Nephron (organoid): ENCODE results near the gene ACSL1.

Source experiments
- H3K27ac Mint-ChIP-seq, 3 experiments: 2 replicates each; pipeline ENCODE4 v1.8.0; 2020; ENCODE audit warnings: mixed read lengths in 3 of 3, mild to moderate bottlenecking in 2 of 3, moderate library complexity in 1 of 3
- H3K27me3 Mint-ChIP-seq: 2 replicates; pipeline ENCODE4 v1.8.0; 2021; ENCODE audit warnings: low read depth, mild to moderate bottlenecking, moderate library complexity, mixed read lengths
- H3K36me3 Mint-ChIP-seq: 2 replicates; pipeline ENCODE4 v1.8.0; 2020; ENCODE audit warnings: low read depth, mixed read lengths
- H3K4me1 Mint-ChIP-seq: 2 replicates; pipeline ENCODE4 v1.8.0; 2020; ENCODE audit warnings: mixed read lengths
- H3K4me3 Mint-ChIP-seq, 3 experiments: 2 replicates each; pipeline ENCODE4 v1.8.0; 2020; ENCODE audit warnings: mild to moderate bottlenecking in 3 of 3, mixed read lengths in 3 of 3, moderate library complexity in 2 of 3
- H3K9me3 Mint-ChIP-seq: 2 replicates; pipeline ENCODE4 v1.8.0; 2020; ENCODE audit warnings: mixed read lengths
- TF ChIP-seq, protein P1 (sequence below), 3 experiments: fragments of 200-600 bp; sonication (generic); IDR thresholded peaks; one replicate each; pipeline ENCODE4 v1.5.0; 2021; ENCODE audit warnings: antibody characterized with exemption in 3 of 3; ENCODE audit not compliant: unreplicated experiment in 3 of 3

Gene ACSL1

DNA sequence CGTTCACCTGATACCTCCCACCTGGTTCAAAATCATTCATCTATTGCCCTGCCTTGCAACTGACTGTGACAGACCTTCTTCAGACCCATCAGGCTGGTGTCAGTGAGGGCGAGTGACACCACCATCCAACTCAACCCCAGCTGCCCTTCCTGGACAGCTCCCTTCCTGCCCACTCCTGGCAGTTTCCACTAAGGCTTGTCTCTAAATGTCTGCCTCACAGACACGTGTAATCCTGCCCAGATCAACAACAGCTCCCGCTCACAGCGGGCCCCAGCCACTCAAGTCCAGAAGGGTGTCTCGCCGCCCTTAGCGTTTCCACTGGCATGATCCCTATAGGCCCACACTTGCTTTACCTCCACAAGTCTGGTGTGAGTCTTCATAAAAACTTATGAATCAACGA lies 28.9 kb downstream of the ACSL1 start:
- no peak overlapping the region for H3K4me3 Mint-ChIP-seq
- peaks cover 26% of the 10 kb centered on the region for H3K4me1 Mint-ChIP-seq
- H3K27ac Mint-ChIP-seq = no peak overlapping the region
- peaks cover 3% of the 10 kb centered on the region for H3K9me3 Mint-ChIP-seq
- H3K27me3 Mint-ChIP-seq = no peaks in the 10 kb centered on the region
- TF ChIP-seq, protein P1, sequence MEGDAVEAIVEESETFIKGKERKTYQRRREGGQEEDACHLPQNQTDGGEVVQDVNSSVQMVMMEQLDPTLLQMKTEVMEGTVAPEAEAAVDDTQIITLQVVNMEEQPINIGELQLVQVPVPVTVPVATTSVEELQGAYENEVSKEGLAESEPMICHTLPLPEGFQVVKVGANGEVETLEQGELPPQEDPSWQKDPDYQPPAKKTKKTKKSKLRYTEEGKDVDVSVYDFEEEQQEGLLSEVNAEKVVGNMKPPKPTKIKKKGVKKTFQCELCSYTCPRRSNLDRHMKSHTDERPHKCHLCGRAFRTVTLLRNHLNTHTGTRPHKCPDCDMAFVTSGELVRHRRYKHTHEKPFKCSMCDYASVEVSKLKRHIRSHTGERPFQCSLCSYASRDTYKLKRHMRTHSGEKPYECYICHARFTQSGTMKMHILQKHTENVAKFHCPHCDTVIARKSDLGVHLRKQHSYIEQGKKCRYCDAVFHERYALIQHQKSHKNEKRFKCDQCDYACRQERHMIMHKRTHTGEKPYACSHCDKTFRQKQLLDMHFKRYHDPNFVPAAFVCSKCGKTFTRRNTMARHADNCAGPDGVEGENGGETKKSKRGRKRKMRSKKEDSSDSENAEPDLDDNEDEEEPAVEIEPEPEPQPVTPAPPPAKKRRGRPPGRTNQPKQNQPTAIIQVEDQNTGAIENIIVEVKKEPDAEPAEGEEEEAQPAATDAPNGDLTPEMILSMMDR (IDR thresholded peaks at IDR 0.05; ENCODE audit: unreplicated experiment in 3 of 3) = no peak
- H3K36me3 Mint-ChIP-seq = peaks cover 10% of the 10 kb centered on the region

DNA sequence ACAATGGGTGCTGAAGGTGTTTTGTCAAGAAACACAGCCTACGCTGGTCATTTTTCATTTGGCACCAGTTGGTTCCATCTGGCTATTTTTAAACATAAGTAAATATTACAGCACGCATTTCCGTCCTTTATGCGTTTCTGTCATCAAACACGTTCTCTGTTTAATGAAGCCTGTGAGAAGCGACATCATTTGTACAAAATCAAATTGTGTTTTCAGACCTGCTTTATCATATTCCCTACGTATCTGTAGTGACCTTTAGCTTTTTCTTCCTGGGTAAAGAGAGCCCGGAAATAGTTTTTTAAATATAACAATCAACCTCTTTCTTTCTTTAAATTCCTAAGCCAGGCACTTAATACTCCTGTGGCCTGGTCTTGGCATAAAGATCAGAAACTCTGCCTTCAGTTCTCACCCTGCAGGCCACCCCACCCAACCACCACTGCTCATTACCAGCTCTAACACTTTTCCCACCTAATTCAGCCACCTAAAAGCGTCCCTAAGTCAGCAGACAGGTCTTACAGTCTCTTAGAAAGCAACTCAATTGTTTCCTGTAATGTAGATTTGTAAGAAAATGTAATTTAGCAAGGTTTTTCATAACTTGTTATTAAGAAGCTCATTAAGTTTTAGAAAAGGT lies 30.4 kb downstream of the ACSL1 start:
- H3K9me3 Mint-ChIP-seq = peaks cover 3% of the 10 kb centered on the region
- peaks cover 18% of the 10 kb centered on the region for H3K4me1 Mint-ChIP-seq
- H3K27ac Mint-ChIP-seq = no peak overlapping the region
- peaks cover 10% of the 10 kb centered on the region for H3K36me3 Mint-ChIP-seq
- TF ChIP-seq, protein P1 (IDR thresholded peaks at IDR 0.05; ENCODE audit: unreplicated experiment in 3 of 3) = no peak
- H3K4me3 Mint-ChIP-seq = no peak overlapping the region
- H3K27me3 Mint-ChIP-seq = no peaks in the 10 kb centered on the region

DNA sequence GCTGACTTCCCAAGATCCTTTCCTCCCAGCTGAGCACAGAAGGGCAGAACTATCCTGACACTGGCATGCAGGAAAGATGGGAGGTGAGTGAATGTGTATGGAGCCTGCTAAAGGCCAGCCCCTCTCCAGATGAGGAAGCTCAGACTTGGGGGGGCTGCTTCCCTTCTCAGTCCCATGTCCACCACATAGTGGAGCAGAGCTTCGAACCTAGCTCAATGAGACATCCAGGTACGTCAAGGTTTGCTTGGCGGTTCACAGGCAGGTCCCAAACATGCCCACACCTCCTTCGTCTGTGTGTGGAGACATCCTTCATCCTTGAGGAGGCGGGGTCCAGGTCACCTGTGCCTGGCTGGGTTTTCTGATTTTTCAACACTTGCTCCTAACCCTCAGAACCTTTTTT lies 31.3 kb downstream of the ACSL1 start:
- no peaks in the 10 kb centered on the region for H3K27me3 Mint-ChIP-seq
- H3K27ac Mint-ChIP-seq = no peak overlapping the region
- TF ChIP-seq, protein P1 (IDR thresholded peaks at IDR 0.05; ENCODE audit: unreplicated experiment in 3 of 3) = no peak
- no peak overlapping the region for H3K4me3 Mint-ChIP-seq
- H3K36me3 Mint-ChIP-seq = peaks cover 10% of the 10 kb centered on the region
- peaks cover 13% of the 10 kb centered on the region for H3K4me1 Mint-ChIP-seq
- H3K9me3 Mint-ChIP-seq = peaks cover 3% of the 10 kb centered on the region

DNA sequence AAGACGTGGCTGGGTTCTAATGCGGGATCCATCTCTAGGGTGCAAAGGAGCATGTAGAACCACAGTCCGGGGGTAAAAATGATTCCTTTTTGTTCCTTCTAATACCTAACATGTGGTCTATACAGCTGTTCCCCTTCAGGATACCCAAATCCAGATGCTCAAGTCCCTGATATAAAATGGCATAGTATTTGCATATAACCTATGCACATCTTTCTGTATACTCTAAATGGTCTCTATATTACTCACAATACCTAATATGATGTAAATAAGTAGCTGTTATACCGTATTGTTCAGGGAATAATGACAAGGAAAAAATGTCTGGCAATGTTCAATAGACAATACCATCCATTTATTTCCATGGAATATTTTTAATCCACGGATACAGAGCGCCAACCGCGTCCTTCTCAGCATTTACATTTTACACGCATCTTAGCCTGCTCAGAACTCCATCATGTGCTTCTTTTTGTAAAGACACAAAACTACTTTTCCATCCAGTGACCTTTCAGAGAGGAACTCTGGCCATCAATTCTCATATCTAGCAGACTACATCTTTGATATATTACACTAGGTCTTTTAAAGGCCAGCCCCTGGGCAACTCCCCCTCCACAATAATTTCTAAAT lies 31.9 kb downstream of the ACSL1 start:
- Mint-ChIP-seq H3K27me3 (no peaks in the 10 kb centered on the region), H3K9me3 (peaks cover 3% of the 10 kb centered on the region), H3K36me3 (peaks cover 10% of the 10 kb centered on the region), H3K4me3 (no peak overlapping the region), H3K4me1 (peaks cover 13% of the 10 kb centered on the region), H3K27ac (no peak overlapping the region)
- TF ChIP-seq, protein P1 (IDR thresholded peaks at IDR 0.05; ENCODE audit: unreplicated experiment in 3 of 3) = no peak

DNA sequence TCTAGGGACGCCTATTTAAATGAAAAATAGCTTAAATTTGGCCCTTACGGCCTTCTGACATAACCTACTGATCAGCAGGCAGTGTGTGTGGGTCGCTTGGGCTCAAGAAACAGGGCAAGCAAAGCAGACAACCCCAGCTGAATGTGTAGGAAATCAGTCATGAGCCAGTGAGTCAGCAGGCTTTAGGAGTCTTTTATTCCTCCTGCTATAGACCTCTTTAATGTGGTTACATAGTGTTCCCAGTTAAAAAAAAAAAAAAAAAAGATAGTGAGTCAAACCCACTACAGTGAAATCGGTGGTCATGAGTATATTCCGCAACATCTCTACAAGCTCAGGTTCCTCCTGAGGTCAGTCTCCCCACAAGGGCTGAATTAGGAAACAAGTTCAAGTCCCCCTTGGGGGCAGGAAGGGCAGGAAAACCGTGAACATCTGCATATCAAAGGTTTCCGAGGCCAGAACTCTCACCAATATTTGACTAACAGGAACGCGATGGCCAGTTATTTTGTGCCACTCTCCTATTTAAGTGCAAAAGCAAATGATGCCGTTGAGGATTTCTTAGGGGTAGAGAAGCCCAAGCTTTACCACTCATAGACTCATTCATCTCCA lies 32.7 kb downstream of the ACSL1 start:
- H3K27ac Mint-ChIP-seq = no peak overlapping the region
- peaks cover 3% of the 10 kb centered on the region for H3K9me3 Mint-ChIP-seq
- TF ChIP-seq, protein P1 (IDR thresholded peaks at IDR 0.05; ENCODE audit: unreplicated experiment in 3 of 3) = no peak
- no peaks in the 10 kb centered on the region for H3K27me3 Mint-ChIP-seq
- H3K36me3 Mint-ChIP-seq = peaks cover 10% of the 10 kb centered on the region
- peaks cover 13% of the 10 kb centered on the region for H3K4me1 Mint-ChIP-seq
- no peak overlapping the region for H3K4me3 Mint-ChIP-seq
